Activated CD8-positive, alpha-beta memory T cell treated with anti-CD3 and anti-CD28 coated beads, Interleukin-2, amount 50 U/mL, for 1 hour (primary cell): Measurements from ENCODE around the gene EIF2AK3.
"Not testable (repeated sequence)": the region's sequence is repeated elsewhere in the genome, so short reads cannot be mapped to it uniquely, and the experiment has no call there.

Experiments used
- DNase-seq: peaks from one replicate; pipeline ENCODE4 v3.0.0-alpha.2; 2020; ENCODE audit errors: extremely low read depth

Gene EIF2AK3

GRCh38 chr2:88636026-88636425 lies 8.8 kb upstream of the EIF2AK3 start:
- no peak for DNase-seq

- no peak for DNase-seq
Observed at GRCh38 chr2:88632569-88632968, 5.3 kb upstream of the EIF2AK3 start.

- no peak for DNase-seq
Observed at GRCh38 chr2:88628571-88628939, 1.3 kb upstream of the EIF2AK3 start.

GRCh38 chr2:88627856-88628570 lies 749 bp upstream of the EIF2AK3 start:
- peak; percentile 54 for DNase-seq

- DNase-seq = no peak
Observed at GRCh38 chr2:88626171-88627054, 851 bp downstream of the EIF2AK3 start.

GRCh38 chr2:88624477-88624876 lies 2.8 kb downstream of the EIF2AK3 start:
- no peak for DNase-seq

GRCh38 chr2:88623831-88624465 lies 3.3 kb downstream of the EIF2AK3 start:
- not testable (repeated sequence) for DNase-seq

- no peak for DNase-seq
Observed at GRCh38 chr2:88622307-88622706, 5.0 kb downstream of the EIF2AK3 start.

GRCh38 chr2:88621432-88621831 lies 5.8 kb downstream of the EIF2AK3 start:
- no peak for DNase-seq

GRCh38 chr2:88620015-88620414 lies 7.2 kb downstream of the EIF2AK3 start:
- DNase-seq = no peak

GRCh38 chr2:88615822-88616221 lies 11.4 kb downstream of the EIF2AK3 start:
- DNase-seq = no peak

GRCh38 chr2:88614497-88615157 lies 12.6 kb downstream of the EIF2AK3 start:
- DNase-seq = no peak

- DNase-seq = no peak
Observed at GRCh38 chr2:88613921-88614320, 13.3 kb downstream of the EIF2AK3 start.

GRCh38 chr2:88608184-88608583 lies 19.1 kb downstream of the EIF2AK3 start:
- no peak for DNase-seq

GRCh38 chr2:88607416-88607815 lies 19.8 kb downstream of the EIF2AK3 start:
- no peak for DNase-seq

- DNase-seq = no peak
Observed at GRCh38 chr2:88606371-88607030, 20.8 kb downstream of the EIF2AK3 start.

- no peak for DNase-seq
Observed at GRCh38 chr2:88603146-88603545, 24.1 kb downstream of the EIF2AK3 start.

- no peak for DNase-seq
Observed at GRCh38 chr2:88602022-88602421, 25.2 kb downstream of the EIF2AK3 start.

GRCh38 chr2:88601286-88601685 lies 26.0 kb downstream of the EIF2AK3 start:
- DNase-seq = no peak

GRCh38 chr2:88600038-88600465 lies 27.2 kb downstream of the EIF2AK3 start:
- peak; percentile 21 for DNase-seq

- no peak for DNase-seq
Observed at GRCh38 chr2:88599527-88599926, 27.7 kb downstream of the EIF2AK3 start.
